CD4-positive, CD25-positive, alpha-beta regulatory T cell (primary cell): ENCODE results near the gene CLCNKB. TPM values are rescaled to one million over a fixed set of nuclear protein-coding genes. Genes with fewer than 3 reads are reported as not detected.
A peak's percentile ranks its signal among the peaks of the same experiment; 100 is the strongest.
"Not testable (repeated sequence)": the region's sequence is repeated elsewhere in the genome, so short reads cannot be mapped to it uniquely, and the experiment has no call there.

Experiments
- ATAC-seq, 2 donors: fragments of 150-1000 bp; cut with Tn5 transposase; one replicate each; pipeline ENCODE4 v1.10.0; 2021; ENCODE audit warnings: low read depth in 2 of 2, moderate number of reproducible peaks in 2 of 2, moderate library complexity in 1 of 2
- DNase-seq, 3 donors: peaks; one replicate each; pipeline versions ENCODE4 v3.0.0 to v3.0.0-alpha.2; 2012 to 2022; ENCODE audit warnings: mixed read lengths in 1 of 3
- H3K27ac ChIP-seq: one replicate; pipeline ENCODE4 v1.7.0; 2013; ENCODE audit warnings: mild to moderate bottlenecking, low read length; ENCODE audit not compliant: insufficient read depth, poor library complexity, severe bottlenecking
- H3K27me3 ChIP-seq: one replicate; pipeline ENCODE4 v1.7.0; 2013; ENCODE audit warnings: low read length; ENCODE audit not compliant: control insufficient read depth, insufficient read depth
- H3K36me3 ChIP-seq: one replicate; pipeline ENCODE4 v1.7.0; 2013; ENCODE audit warnings: mild to moderate bottlenecking, low read length, moderate library complexity; ENCODE audit not compliant: control insufficient read depth, insufficient read depth
- H3K4me1 ChIP-seq: 2 replicates; pipeline ENCODE4 v1.7.0; 2013; ENCODE audit warnings: mild to moderate bottlenecking, low read length; ENCODE audit not compliant: insufficient read depth, control insufficient read depth, poor library complexity, severe bottlenecking
- H3K4me3 ChIP-seq: one replicate; pipeline ENCODE4 v1.7.0; 2013; ENCODE audit warnings: low read depth, mild to moderate bottlenecking, low read length, moderate library complexity
- H3K9me3 ChIP-seq, 2 experiments: 1 replicate in 1 of 2; 2 replicates in 1 of 2; pipeline ENCODE4 v1.7.0; 2013; ENCODE audit warnings: low read length in 2 of 2, mild to moderate bottlenecking in 1 of 2, moderate library complexity in 1 of 2; ENCODE audit not compliant: control insufficient read depth in 2 of 2
- H3K27ac Mint-ChIP-seq, 3 donors: one replicate each; pipeline ENCODE4 v1.8.0; 2020 to 2022; ENCODE audit warnings: mild to moderate bottlenecking in 3 of 3, mixed read lengths in 3 of 3, moderate library complexity in 2 of 3
- H3K27me3 Mint-ChIP-seq: one replicate; pipeline ENCODE4 v1.8.0; 2022; ENCODE audit warnings: mild to moderate bottlenecking, mixed read lengths
- H3K36me3 Mint-ChIP-seq: one replicate; pipeline ENCODE4 v1.8.0; 2020; ENCODE audit warnings: mixed read lengths
- H3K4me1 Mint-ChIP-seq, 4 donors: one replicate each; pipeline ENCODE4 v1.8.0; 2020 to 2022; ENCODE audit warnings: mixed read lengths in 4 of 4, mild to moderate bottlenecking in 1 of 4
- H3K4me3 Mint-ChIP-seq, 4 donors: one replicate each; pipeline ENCODE4 v1.8.0; 2020 to 2022; ENCODE audit warnings: mild to moderate bottlenecking in 4 of 4, mixed read lengths in 4 of 4, moderate library complexity in 3 of 4
- H3K9me3 Mint-ChIP-seq, 7 donors: one replicate each; pipeline ENCODE4 v1.8.0; 2020 to 2022; ENCODE audit warnings: mixed read lengths in 7 of 7, mild to moderate bottlenecking in 3 of 7, moderate library complexity in 2 of 7
- polyA plus RNA-seq, 4 donors: library from polyadenylated mRNA; unstranded; fragments of 300-500 nt; fragmentation: Illumina TruSeq; gene quantifications; one replicate each; pipeline ENCODE4 v1.2.3, GENCODE V29; 2021
- total RNA-seq: library from RNA; stranded (reverse); gene quantifications from one replicate; pipeline ENCODE4 v1.2.3, GENCODE V29; 2022

Gene CLCNKB
- total and polyA plus RNA-seq, 5 donors from 2014 or later, result not detected

DNA sequence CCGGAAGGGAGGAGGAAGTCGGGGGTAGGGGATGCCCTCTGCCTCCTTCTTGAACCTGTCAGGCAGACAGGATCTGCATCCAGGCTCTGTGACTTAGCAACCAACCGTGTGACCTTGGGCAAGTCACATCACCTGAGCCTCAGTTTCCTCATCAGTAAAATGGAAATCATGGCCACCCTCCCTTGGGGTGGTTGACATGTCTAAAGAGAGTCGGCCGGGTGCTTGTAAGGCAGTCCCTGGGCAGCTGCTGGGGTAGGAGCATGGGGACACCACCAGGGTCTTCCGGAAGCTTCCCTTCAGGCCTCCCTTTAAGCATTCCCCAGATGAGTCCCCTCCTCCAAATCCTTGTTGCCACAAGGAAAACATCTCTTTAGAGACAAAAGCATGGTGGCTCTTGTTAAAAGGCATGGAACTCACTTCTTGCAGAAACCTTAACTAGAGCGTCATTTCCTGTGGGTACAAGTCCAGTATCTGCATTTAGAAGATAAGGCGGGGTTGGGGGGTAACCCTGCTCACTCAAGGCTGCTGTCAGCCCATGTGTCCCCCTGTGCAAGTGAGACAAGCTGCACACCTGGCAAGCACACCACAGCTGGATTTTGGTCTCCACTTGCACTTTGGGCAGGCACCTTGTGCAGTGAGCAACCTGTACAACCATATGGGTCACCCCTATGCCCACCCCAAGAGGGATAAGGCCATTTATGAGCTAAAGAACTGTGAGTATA lies 10.4 kb downstream of the CLCNKB start:
- DNase-seq (no peak), ATAC-seq (no peak)
- peaks cover 0 to 9% (median 3%) of the 10 kb centered on the region in 4 donors for H3K4me1 Mint-ChIP-seq
- no peak overlapping the region for H3K4me3 Mint-ChIP-seq
- H3K27me3 Mint-ChIP-seq, result peaks cover 10% of the 10 kb centered on the region
- Histone ChIP-seq H3K9me3 (no peaks in the 10 kb centered on the region), H3K36me3 (no peaks in the 10 kb centered on the region), H3K27ac (no peak overlapping the region), H3K4me3 (no peak overlapping the region), H3K27me3 (no peaks in the 10 kb centered on the region), H3K4me1 (peaks cover 4% of the 10 kb centered on the region)
- peaks cover 0 to 2% (median 0%) of the 10 kb centered on the region in 7 donors for H3K9me3 Mint-ChIP-seq
- H3K27ac Mint-ChIP-seq, result no peak overlapping the region
- no peaks in the 10 kb centered on the region for H3K36me3 Mint-ChIP-seq

DNA sequence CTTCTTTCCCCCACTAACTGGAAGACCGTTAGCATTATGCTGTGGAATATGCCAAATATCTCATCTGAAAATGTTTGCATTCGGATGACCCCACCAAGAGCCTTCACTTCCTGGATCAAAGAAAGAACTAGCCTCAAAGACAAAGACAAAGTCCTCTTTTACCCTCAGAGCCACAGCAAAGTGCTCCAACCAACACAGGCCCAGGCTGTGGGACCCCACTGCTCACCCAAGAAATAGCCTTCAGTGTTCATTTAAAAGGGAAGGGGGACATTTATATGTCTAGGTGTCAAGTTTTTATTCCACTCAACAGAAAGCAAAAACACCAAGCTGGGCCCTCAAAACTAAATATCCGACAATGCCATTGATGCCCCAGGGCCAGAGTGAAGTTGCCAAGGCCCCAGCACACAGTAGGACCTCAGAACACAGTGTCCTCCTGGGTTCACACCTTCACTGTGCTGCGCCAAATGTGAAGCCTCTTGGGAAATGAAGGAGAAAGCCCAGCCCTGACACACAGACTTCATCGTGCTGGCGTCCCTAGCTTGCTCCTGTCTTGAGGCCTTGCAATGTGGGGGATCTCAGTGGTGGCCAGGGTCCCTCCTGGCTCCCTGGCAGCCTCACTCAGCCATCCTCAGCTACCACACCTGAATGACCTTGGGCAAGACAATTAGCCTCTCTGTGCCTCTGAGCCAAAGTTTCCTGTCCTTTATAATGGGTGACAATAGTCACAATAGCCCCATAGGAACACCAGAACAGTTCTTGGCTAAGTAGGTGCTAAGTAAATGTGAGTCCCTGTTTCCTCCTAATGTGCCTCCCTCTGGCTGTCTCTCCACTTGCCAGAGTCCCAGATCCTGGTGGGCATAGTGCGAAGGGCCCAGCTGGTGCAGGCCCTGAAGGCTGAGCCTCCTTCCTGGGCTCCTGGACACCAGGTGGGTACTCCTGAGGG lies 11.3 kb downstream of the CLCNKB start:
- no peak overlapping the region for H3K27ac Mint-ChIP-seq
- no peaks in the 10 kb centered on the region for H3K9me3 Mint-ChIP-seq
- Histone ChIP-seq H3K4me1 (peaks cover 4% of the 10 kb centered on the region), H3K9me3 (no peaks in the 10 kb centered on the region), H3K27me3 (no peaks in the 10 kb centered on the region), H3K36me3 (no peaks in the 10 kb centered on the region), H3K27ac (no peak overlapping the region), H3K4me3 (no peak overlapping the region)
- no peaks in the 10 kb centered on the region for H3K36me3 Mint-ChIP-seq
- peaks cover 0 to 6% (median 3%) of the 10 kb centered on the region in 4 donors for H3K4me1 Mint-ChIP-seq
- H3K27me3 Mint-ChIP-seq, result peaks cover 6% of the 10 kb centered on the region
- DNase-seq, result no peak
- no peak overlapping the region for H3K4me3 Mint-ChIP-seq
- no peak for ATAC-seq

DNA sequence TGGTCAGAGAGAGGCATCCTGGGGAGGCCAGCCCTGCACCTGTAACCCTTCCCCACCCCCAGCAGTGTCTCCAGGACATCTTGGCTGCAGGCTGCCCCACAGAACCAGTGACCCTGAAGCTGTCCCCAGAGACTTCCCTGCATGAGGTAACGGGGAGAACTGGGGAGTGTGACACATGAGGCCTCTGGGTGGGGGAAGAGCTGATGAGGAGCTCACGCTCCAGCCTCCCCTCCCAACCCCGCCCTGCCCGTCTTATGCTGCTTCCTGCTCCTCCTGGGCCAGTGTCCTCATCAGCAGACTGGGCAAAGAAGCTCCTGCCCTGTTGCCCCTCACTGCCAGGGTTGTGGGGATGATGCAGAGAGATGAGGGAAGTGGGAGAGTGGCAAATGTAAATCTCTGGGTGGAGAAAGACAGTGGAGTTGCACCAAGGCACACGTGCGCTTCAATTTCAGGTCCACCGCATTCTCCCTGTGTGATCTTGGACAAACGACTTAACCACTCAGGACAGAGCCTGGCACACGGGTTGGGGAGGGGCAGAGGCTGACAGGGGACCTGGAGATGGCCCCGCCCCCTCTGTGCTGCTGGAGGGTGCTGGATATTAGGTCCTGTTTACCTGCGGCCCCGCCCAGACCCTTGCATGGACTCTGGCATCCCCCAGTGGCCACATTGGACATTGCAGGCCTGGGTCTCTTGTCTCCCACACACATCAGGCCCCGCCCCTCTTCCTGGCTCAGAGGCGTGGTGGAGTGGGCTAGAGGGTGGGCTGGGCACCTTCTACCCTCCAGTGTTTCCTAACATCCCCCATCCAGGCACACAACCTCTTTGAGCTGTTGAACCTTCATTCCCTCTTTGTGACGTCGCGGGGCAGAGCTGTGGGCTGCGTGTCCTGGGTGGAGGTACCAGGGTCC lies 12.3 kb downstream of the CLCNKB start:
- Histone ChIP-seq H3K9me3 (no peaks in the 10 kb centered on the region), H3K27me3 (no peaks in the 10 kb centered on the region), H3K4me3 (no peak overlapping the region), H3K36me3 (no peaks in the 10 kb centered on the region), H3K4me1 (peaks cover 4% of the 10 kb centered on the region), H3K27ac (no peak overlapping the region)
- DNase-seq (peak; percentile 70 to 87 (median 80)), ATAC-seq (peak; percentile 84 to 89)
- H3K27ac Mint-ChIP-seq, result no peak overlapping the region
- H3K4me3 Mint-ChIP-seq, result no peak overlapping the region
- no peaks in the 10 kb centered on the region for H3K9me3 Mint-ChIP-seq
- no peaks in the 10 kb centered on the region for H3K36me3 Mint-ChIP-seq
- peaks cover 6% of the 10 kb centered on the region for H3K27me3 Mint-ChIP-seq
- peaks cover 0 to 6% (median 3%) of the 10 kb centered on the region in 4 donors for H3K4me1 Mint-ChIP-seq

GRCh38 chr1:16056521-16056912 lies 12.9 kb downstream of the CLCNKB start:
- ATAC-seq, H3K27me3 Mint-ChIP-seq, H3K9me3 ChIP-seq, H3K36me3 Mint-ChIP-seq, H3K27ac ChIP-seq, H3K4me3 Mint-ChIP-seq, H3K9me3 Mint-ChIP-seq, DNase-seq, H3K4me1 ChIP-seq, H3K36me3 ChIP-seq, H3K27ac Mint-ChIP-seq, H3K4me1 Mint-ChIP-seq, H3K4me3 ChIP-seq, H3K27me3 ChIP-seq: not testable (repeated sequence)

DNA sequence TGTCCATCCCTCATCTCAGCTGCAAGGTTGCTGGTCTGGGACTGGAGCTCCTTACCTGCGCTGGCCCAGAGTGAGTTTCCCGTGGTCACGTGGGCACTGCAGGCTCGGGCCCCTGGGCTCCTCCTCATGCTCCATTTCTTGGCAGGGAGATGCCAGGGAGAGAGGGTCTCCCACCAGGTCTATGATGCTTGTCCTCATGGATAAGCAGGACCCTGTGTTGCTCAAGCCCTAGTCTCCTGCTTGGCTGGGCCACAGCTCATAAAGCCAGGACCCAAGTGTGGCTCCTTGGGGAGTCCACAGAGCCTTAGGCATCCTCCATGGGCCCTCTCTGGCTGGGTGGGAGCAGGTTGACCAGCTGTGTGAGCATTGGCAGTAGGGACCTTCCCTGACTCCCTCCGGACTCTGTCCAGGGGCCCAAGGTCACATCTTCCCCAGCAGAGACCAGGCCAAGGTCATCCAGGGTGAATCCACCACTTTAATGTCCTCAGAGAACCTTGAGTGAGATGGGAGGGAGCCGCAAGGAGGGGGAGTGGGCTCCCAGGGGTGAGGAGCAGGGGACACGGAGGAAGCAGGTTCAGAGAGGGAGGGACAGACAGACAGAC lies 13.8 kb downstream of the CLCNKB start:
- DNase-seq, H3K27me3 ChIP-seq, ATAC-seq, H3K36me3 ChIP-seq, H3K36me3 Mint-ChIP-seq, H3K4me3 Mint-ChIP-seq, H3K9me3 ChIP-seq, H3K9me3 Mint-ChIP-seq, H3K27ac ChIP-seq, H3K4me1 Mint-ChIP-seq, H3K27me3 Mint-ChIP-seq, H3K4me3 ChIP-seq, H3K27ac Mint-ChIP-seq, H3K4me1 ChIP-seq: not testable (repeated sequence)

DNA sequence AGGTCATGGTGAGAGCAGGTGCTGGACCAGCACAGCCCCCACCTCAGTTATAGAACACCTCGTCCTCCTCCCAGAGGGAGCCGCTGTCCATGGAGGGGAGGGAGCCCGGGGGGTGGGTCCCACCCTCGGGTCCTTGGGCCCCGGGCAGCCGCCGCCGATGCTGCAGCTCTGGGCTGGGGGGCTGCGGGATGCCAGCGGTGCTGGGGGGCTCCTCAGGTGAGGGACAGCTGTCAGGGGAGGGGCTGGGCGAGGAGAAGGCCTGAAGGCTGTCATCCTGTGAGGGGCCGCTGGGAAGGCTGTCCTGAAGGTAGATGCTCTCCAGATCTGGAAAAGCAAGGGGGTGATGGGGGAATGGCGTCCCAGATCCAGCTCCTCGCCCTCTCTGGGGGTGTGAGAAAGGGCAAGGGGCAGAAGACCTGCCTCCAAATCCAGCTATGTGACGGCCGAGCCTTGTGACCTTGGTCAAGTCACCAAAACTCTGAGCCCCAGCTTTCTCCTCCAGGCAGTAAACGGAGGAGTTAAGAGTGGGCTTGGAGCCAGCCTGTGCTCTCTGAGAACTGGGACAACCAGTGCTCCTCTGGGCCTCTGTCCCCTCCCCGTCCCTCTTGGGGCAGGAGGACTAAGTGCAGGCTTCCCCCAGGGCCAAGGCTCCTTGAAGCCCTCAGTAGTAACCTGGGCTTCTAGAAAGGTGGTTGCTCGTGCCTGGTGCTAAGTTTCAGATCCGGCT lies 15.0 kb downstream of the CLCNKB start:
- H3K4me1 ChIP-seq, H3K27ac ChIP-seq, DNase-seq, H3K9me3 Mint-ChIP-seq, H3K9me3 ChIP-seq, H3K27me3 ChIP-seq, ATAC-seq, H3K27ac Mint-ChIP-seq, H3K36me3 ChIP-seq, H3K27me3 Mint-ChIP-seq, H3K4me3 ChIP-seq, H3K4me1 Mint-ChIP-seq, H3K36me3 Mint-ChIP-seq, H3K4me3 Mint-ChIP-seq: not testable (repeated sequence)

DNA sequence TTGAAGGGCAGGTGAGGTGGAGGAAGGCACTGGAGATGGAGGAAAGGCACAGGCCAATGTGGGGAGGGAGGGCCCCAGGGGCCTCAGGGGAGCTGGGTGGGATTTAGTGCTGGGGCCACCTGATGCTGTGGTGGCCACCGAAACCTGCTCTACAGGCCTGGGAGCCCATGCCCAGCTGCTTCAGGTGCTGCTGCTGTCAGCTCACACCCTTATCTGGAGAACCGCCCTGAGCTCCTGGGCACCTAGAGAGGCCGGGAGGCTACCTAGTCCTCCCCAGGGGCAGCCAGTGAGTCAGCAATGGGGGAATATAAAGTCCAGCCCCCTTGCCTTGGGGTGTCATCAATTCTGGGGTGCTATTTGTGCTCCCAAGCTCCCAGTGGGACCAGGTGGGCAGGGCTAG lies 17.7 kb downstream of the CLCNKB start:
- Histone ChIP-seq H3K9me3 (no peaks in the 10 kb centered on the region), H3K27ac (no peak overlapping the region), H3K4me3 (no peak overlapping the region), H3K27me3 (no peaks in the 10 kb centered on the region), H3K36me3 (no peaks in the 10 kb centered on the region), H3K4me1 (peaks cover under 1% of the 10 kb centered on the region)
- Mint-ChIP-seq H3K4me1 (peaks cover 0 to 5% (median 2%) of the 10 kb centered on the region in 4 donors), H3K27ac (no peak overlapping the region), H3K36me3 (no peaks in the 10 kb centered on the region), H3K4me3 (no peak overlapping the region), H3K27me3 (peaks cover 9% of the 10 kb centered on the region), H3K9me3 (no peaks in the 10 kb centered on the region)
- no peak for DNase-seq
- no peak for ATAC-seq
